Measurements from ENCODE around the gene MMP23B.

- TF ChIP-seq CTCF (conservative IDR thresholded peaks at IDR 0.05; ENCODE audit: low read length) (no peak), EZH2phosphoT487 (IDR thresholded peaks at IDR 0.05; ENCODE audit: borderline replicate concordance) (no peak)
Observed at GRCh38 chr1:1596493-1597274, 35.3 kb upstream of the MMP23B start.

All from Loucy (cell line).